Activated effector memory CD4-positive, alpha-beta T cell treated with anti-CD3 and anti-CD28 coated beads, Interleukin-2, amount 50 U/mL, for 16 hours (primary cell): ENCODE data around the gene FANCI.
A peak's percentile ranks its signal among the peaks of the same experiment; 100 is the strongest.

ENCODE experiments used
- DNase-seq: peaks from one replicate; pipeline ENCODE4 v3.0.0-alpha.2; 2020

The FANCI gene

DNA sequence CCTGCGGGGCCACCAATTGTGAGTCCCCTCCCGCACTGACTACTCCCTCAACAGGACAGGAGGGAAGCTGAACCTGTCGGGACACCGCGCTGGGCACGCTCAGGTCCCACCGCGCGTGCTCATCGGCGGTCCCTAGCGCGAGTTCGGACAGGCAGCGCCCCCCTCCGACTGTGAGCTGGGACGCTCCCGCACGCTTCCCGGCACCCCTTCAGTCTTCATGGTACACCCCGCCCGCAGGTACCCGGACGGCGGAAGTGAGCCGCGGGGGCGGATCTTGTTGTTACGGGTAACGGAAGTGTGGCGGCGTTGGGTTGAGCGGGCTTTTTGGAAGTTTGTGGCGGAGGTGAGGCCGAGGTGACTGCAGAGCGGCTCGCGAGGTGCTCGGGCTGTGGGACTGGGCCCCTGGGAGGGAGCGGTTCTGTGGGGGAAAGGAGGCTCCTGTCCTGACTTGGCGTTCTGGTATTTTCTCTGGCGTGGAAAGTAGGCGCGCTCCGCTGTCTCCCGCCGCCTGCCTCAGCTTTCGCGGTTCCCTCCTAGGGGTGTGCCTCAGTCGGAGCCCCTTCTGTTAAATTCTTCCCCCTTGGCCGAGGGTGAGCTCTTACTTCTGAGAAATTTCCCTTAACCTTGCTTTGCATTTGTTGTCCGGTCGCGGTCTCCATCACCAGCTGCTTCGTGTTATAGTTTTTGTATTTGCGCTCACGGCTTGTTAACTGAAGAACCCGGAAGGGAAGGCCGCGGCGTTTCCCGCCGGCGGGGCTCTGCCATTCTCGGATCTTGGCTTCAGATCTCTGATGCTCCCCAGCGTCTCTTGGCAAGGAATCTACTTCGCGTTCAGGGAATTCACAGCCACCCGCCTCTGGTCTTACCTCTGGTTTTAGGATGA is at the start of gene FANCI:
Gene FANCI (plus strand): TSS at position 289 of the 883 bp plus-strand sequence. CDS start 3,669 bp downstream, outside the sequence.
- DNase-seq: peak; percentile 99

DNA sequence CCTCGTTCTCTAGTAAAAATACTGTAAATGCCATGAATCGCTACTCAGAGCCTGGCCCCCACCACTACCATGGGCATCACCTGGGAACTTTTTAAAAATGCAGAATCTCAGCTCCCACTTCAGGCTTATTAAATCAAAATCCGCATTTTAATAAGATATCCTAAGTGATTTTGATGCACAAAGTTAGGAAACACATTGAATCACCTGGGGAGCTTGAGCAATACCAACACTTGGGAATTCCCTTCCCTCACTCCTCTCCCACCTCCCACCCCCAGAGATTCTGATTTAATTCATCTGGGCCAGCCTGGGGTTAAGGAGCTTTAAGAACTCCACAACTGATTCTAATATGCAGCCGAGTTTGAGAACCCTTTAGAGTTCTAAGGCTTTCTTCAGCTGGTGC is 49.2 kb upstream of the FANCI start:
- no peak for DNase-seq

DNA sequence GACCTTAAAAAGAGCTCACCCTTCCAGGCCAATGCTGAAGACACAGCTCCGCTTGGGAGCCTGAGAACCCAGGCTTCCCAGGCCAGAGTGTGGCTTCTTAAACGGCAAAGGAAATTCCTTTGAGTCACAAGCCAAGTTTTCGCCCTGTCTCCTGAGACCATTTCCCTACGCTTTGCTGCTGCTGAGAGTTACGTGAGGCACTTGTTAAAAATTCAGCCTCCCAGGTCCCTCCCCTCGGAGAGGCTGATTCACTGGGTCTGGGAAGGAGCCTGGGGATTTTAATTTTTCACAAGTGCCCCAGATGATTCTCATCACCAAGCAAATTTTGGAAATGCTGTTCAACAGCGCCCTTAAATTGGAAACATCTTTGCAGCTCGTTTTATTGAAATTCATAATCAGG is 47.9 kb upstream of the FANCI start:
- DNase-seq: no peak

DNA sequence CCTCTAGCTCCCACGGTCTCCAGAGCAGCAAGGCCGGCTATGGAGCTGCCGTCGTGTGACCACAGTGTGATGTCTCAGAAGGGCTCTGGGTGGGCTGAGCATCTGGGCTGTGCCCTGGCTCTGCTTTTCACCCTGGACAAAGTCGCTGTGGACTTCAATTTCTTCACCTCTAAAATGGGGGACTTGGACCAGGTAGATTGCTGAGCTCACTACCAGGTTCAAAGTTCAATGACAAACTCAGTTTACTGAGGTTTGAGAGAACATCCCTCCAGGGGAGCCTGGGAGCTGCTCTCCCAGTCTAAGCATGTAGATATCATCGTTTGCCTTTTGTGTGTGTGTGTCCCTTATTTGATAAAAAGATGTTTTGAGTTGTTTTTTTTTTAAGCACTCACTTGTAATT is 47.5 kb upstream of the FANCI start:
- DNase-seq: no peak

DNA sequence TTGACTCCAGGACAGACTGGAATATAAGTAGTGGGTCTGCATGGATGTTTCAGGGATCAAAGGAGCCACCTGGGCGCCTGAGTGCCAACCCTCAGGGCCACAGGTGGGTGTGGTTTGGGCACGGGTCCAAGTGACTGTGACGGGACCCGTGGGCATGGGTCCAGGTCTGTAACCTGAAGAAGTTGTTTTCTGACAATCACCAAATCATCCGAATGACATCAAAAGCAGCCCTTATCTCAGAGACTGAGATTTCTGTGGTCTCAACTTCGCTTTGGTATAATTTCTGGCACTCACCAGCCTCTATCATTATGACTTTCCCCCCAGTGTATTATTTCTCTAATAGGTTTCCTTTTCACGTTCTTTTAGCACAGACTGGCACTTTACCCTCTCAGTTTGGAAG is 46.8 kb upstream of the FANCI start:
- DNase-seq: peak; percentile 73

DNA sequence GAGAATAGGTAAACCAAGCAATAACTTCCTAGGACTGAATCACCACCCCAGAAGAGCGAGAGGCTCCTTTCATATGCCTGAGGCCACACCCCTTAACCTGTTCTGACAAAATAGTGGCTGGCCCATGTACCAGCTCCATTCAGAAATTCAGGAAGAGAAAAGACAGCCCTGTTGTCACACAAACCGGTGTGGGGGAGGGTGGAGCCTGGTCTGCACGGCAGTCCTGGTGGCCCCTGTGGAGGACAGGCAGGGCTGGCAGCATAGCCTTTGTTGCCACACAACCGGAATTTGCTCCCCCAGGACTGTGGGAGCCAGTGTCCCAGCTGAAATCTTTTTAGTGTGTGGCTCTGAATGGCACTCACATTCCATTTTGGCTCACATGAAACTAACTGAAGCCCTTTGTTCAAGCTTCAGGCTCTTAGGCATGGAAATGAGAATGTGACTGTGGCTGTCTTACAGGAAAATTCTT is 46.2 kb upstream of the FANCI start:
- no peak for DNase-seq

DNA sequence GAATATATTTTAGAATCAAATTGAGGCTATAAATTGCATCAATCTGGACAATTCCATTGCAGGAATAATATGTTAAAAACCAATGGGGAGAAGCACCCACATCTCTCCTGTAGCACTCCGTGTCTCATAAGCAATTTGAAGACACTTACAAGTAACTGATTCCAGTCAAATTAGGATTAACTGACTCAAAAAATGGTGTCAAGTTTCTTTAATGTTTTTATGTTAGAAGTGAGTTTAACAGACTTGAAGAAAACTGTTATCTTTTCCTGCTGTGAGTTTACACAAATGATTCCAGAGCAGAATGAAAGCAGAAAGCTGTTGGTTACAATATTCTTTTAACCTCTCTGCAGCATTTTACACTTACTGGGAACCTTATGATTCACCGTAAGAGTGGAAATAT is 45.6 kb upstream of the FANCI start:
- DNase-seq: no peak

DNA sequence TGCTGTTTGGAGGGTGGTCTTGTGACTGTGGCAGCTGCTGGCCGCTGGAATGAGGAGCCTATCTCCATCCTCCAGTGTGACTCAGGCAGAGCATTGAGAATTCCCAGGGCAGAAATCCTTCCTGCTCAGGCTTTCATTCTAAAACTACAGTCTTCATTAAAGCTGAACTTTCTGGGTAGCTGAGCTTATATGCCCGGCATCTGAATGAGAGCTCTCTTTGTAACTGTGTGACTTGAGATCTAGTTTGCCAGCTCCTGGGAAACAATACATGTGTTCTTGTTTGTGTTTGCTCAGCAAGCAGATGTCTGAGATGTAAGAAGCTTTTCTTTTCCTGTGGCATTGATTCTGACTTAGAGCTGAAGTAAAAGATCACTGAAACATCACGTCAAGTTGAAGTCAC is 44.8 kb upstream of the FANCI start:
- DNase-seq: no peak

DNA sequence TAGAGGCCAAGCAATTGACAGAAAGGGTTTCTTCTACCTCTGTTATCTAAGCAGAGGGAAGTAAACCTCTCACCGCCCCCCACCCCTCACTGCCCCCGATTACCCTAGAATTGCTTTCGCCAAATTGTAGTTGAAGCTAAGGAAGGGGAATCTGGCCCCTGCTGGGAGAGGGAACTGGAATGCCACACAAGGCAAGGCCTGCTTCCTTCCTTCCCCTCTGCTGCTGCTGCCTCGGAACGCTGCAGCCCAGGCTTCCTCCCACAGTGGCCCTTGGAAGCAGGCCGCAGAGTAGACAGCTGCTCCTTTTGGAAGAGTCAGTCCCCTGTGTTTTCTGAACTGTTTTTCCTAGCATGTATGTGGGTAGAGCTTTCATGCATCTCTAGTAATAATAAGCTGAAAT is 44.0 kb upstream of the FANCI start:
- DNase-seq: no peak

DNA sequence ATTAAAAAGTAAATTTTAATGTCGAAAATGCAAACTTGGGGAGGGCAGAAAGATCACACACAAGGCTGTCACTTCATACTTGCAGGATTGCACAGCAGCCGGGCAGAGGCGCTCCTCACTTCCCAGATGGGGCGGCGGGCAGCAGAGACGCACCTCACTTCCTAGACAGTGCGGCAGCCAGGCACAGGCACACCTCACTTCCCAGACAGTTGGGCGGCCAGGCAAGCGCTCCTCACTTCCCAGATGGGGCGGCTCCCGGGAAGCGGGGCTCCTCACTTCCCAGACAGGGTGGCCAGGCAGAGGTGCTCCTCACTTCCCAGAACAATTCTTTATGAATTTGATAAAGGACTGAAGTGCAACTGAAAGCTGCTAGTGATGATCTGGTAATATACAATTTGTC is 43.6 kb upstream of the FANCI start:
- no peak for DNase-seq

DNA sequence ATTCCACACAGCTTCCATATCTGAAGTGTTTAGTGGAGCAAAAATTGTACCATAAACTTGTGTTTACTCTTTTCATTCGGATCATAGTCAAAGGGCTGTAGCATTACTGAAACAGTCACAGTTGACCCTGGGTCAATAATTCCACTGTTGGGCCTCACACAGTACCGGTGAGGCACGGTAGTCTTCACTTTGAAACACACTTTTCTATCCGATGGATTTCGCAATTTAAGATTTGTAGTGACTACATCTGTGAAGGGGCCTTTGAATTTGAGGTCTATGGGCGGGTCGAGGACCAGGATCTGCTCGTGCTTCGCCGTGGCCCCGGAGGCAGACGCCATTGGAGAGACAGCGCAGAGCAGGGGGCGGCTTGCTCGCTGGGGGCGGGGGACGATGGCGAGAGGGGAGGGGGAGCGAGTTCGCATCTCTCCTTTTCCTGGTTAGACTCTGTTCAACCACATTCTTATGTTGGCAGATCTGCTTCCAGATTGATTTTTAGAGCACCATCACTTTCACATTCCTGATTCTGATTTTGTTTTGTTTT is 42.2 kb upstream of the FANCI start:
- DNase-seq: no peak

DNA sequence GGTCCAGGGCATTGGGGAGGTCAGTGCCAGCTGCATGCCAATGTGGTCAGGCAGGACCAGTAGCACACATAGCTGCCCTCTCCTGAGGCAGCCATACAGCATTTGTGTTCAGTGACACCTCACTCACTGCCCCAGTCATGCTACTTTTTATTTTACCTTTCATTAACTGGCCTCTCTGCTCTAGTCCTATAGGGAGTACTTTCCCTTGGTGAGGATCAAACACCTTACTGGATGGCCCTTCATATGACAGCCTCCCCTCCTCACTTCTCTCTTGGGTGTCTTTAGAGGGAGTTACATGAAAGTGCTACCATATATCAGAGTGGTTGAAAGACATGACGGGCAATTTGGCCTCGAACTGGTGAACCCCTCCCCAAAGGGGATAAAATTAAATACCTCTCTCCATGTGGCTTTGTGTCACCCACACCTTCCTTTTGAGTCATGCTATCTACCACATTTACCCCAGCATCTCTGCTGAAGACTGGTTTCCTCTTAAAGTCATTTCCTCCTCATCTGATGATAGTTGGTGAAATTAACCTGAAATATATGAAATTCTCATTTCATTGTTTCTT is 40.0 kb upstream of the FANCI start:
- no peak for DNase-seq

DNA sequence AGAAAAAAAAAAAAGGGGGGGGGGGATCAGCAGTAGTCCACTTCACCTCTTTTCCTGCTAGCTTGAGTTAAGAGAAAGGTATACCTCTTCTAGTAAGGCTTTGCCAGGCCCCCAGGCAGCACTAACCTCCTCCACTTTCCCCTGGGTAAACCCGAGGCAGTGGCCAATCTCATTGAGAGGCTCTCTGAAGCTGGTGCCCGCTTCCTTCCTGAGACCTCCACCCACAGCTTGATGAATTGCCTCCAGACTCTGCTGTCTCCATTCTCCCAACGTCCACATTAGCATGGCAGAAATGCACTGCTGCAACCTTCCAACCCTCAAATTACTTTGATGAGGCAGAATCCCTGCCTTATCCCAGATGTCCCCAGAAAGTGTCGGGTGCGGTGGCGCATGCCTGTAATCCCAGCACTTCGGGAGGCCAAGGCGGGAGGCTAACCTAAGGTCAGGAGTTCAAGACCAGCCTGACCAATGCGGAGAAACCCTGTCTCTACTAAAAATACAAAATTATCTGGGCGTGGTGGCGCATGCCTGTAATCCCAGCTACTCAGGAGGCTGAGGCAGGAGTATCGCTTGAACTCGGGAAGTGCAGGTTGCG is 37.7 kb upstream of the FANCI start:
- no peak for DNase-seq

DNA sequence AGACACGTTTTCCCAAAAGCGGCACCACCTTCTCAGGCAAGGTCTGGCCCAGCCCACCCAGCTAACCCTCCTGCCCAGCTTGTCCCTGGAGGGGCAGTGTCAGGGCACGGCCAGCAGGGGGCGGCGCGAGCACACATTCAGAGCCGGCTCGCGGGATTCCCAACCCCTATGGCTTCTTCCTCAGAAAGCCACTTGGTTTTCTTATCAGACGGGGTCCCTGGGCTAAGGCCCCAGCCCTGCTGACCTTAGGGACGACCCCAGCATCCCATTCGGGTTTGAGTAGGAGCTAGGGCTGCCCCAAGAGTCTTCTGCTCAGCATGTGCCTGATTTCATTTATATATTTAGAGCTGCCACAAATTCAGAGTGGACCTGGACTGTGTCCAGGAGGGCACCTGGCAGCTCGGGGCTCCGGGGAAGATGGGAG is 36.9 kb upstream of the FANCI start:
- DNase-seq: peak; percentile 89

DNA sequence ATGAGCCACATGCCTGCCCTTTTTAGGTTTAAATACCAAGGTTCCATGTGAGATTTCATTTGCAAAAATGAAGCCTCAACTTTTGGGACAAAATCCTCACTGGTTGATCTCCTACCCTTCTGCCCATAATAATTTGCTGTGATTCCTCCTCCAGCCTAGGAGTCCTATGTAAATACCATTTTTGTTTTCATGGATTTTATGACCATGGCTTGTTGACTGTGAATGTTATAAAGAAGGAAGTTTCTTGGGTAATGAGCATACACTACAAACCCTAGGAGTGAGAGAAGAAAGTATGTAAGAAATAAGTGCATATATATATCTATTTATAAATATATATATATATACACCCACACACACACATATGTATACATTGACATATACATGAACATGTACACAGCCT is 35.5 kb upstream of the FANCI start:
- DNase-seq: no peak

DNA sequence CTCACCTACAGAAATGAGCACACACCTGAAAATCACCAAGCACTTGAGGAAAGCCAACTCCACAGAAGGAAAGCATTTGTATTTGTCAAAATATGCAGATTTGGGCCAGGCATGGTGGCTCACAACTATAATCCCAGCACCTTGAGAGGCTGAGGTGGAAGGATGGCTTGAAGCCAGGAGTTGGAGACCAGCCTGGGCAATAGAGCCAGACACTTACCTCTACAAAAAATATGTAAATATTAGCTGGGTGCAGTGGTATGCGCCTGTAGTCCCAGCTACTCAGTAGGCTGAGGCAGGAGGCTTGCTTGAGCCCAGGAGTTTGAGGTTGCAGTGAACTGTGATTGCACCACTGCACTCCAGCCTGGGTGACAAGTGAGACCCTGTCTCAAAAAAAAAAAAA is 34.7 kb upstream of the FANCI start:
- DNase-seq: no peak

DNA sequence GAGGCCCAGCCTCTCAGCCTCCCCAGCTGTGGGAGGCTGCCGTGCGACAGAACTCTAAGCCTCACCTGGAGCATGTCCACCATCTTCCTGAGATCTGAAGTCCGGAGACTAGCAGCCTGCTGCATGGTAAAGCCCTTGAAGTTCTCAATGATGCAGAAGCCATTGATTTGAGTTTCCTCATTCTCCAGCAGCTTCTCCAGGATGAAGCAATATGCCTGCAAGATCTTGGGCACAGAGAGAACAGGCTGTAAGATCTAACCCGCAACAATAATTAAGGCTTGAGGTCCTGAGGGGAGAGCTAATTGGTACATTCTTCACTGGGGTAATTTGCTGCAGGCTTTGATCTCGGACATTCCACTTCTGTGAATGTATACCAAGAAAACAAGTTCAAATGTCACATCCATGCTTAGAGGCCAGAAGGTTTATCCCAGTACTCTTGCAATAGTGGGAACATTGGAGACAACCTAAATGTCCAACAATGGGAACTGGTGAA is 32.1 kb upstream of the FANCI start:
- DNase-seq: no peak

DNA sequence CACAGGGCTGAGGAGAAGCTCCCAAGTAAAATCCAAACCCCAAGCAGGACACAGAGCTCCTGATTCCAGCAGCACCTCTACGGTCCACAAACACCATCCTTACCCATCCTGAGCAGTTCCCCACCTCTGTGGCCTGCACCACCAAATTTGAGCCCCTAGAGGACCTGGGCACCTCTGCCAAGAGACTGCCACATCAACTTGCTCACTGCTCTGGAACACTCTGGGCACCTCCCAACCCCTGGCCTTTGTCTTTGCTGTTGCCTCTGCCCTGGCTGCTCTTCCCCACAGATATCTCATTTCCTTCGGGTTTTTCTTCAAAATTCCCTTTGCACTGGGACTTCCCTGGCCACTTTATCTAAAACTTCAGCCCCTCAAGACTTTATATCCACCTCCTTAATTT is 28.2 kb upstream of the FANCI start:
- no peak for DNase-seq

DNA sequence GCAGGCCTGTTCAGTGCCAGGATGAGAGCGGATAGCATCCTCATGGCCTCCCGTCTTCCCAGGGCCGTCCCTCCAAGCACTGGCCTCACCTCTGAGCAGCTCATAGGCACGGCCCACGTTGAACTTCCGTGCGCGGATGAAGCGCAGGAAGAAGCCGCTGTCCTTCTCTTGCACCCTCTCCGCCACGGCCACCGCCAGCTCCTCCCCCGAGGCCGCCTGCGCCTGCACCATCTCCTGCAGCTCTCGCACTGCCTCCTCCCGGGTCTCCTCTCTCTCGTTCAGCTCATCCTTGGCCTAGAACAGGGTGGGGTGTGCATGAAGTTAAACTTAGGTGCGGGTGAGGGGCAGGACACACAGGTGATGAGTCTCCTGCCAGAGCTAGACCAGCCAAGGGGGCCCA is 26.7 kb upstream of the FANCI start:
- DNase-seq: peak; percentile 13

DNA sequence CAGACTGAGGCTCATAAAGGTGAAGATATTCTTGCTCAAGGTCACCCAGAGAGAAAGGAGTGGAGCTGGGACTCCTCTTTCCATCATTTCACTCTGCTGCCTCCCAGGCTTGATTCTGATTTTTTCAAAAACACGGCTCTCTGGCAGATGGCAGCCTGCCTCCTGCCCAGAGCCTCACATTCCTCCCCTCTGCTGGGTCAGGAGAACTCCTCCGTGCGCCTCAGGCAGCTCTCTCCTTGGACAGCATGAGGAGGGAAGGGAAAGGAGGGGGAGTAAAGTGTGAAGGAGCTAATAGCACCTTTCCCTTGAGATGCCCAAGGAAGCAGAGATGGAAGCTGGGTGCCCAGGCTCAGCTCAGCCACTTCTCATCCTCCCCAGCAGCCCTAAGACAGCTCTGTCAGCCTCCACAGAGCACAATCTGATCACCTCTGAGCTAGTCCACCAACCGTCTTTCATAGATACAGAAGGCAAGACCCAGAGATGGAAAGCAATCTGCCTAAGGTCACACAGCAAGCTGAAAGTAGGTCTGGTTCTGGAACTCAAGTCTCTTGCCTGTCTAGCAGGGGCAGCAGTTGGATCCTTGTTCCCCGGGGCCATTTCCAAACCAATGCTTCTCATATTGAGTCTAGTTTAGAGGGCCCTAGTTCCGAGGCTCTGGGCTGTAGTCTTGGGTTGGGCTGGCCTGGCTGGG is 25.9 kb upstream of the FANCI start:
- DNase-seq: no peak

DNA sequence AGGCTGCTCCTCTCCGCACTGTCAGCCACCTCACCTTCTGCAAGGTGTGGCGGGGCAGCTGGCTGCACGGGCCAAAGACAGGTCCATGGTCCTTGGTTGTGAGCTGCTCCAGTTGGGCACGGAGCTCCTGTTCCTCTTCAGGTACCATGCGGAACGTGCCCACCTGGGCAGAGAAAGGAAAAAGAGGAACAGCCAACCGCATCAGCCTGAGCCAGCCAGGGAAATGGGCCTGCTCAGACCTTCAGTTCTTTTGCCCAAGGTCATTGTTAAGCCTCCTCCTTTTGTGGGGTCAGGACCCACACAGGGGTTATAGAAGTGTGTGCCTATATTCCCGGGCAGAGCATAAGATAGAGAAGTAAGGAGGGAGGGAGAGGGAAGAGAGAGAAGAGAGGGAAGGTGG is 25.2 kb upstream of the FANCI start:
- peak; percentile 45 for DNase-seq

DNA sequence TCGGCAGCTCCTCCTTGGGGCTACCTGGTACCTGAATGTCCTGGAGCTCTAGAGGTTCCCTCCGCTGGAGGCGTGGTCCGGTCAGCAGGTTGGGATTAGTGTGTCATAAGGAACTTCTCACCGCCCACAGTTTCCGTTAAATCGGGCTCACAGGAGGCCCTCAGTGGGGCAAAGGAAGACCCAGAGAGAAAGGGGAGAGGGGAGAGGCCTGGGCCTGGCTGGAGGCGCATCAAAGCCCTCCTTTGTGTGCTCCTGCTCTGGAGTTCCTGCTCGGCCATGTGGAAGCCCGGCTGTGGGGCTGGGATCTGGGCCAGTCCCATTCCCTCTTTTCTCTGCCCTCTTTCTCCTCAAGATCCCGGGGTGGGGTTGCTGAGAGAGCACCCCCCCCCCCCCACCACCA is 22.2 kb upstream of the FANCI start, which contains the start of gene RLBP1:
Gene RLBP1 (minus strand): TSS at position 37 of the 400 bp plus-strand sequence. CDS start 2,604 bp downstream, outside the sequence.
- DNase-seq: no peak

DNA sequence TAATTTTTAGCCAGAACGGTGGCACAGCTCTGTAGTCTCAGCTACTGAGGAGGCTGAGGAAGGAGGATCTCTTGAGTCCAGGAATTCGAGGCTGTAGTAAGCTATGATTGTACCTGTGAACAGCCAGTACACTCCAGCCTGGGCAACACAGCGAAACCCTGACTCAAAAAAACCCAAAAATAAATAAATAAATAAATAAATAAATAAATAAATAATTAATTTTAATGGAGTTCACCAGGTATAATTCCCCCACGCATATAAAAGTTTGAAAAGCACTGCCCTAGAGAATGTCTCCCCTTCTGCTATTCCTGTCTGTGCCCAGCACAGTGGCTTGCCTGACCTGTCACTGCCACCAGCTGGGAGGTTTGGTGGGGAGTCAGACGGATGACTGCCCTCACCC is 18.2 kb upstream of the FANCI start:
- DNase-seq: no peak
